Stimulated activated CD8-positive, alpha-beta memory T cell treated with anti-CD3 and anti-CD28 coated beads, Interleukin-15, amount 100 ng/mL, for 48 hours (primary cell): ENCODE results near the gene LYRM1.
A peak's percentile ranks its signal among the peaks of the same experiment; 100 is the strongest.
"Not testable (repeated sequence)": the region's sequence is repeated elsewhere in the genome, so short reads cannot be mapped to it uniquely, and the experiment has no call there.

Experiments used
- DNase-seq, 2 donors: peaks; one replicate each; pipeline ENCODE4 v3.0.0-alpha.2; 2020; ENCODE audit warnings: low read depth in 2 of 2

Gene LYRM1

DNA sequence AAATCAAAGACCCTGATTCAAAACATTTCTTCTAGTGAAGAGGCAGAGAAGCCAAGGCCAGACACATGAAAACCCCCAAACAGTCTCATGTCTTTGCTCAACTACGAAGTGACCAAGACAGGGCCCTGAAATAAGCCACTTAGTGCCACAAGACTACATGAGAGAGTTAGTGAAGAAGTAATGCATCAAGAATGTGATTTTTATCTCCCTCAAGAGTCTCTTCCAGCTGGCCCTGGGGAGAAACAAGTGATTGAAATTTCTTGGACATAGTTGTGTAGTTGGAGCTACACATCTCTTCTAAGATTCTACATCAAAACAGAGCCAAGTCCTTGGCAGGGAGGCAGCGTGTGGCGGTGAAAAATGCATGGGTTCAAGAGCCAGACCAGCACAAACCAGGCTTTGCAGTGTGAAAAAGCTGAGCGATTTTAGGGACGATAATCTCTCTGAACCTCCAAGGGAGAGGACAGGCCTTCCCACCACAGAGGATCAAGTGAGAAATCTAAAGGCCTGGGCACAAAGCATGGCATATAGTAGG is 30.6 kb downstream of the LYRM1 start:
- no peak for DNase-seq

DNA sequence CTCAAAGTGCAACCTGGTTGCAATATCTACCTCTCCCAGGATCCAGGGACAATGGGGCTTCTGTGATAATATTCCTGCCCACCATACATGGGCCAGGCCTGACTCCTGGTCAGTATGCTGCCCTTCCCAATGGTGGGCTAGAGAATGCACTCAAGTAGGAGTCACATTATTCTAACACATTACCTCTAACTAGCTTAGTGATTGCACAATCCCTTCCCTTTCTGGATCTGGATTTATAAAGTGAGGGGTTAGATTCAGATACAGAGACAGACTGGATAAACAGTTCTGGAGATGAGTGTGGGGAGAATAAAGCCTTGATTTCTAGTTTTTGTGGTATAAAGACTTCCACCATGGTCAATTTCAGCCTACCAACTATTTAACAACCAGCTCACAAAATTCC is 33.0 kb downstream of the LYRM1 start:
- DNase-seq, result no peak

DNA sequence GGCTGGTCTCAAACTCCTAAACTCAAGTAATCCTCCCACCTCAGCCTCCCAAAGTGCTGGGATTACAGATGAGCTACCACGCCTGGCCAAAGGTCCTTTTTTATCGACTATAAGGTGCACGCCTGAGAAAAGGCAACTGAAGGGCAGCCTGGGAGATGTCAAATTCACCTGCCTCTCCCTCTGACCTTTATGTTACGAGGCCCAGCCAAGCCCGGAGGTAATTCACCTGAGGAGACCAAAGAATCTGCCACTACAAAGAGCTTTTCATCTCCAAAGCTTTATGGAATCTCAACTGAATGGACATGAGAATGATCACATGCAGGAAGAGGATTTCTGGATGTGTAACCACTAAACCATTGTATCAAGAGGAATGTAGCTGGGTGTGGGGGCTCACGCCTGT is 37.2 kb downstream of the LYRM1 start:
- DNase-seq, result no peak

DNA sequence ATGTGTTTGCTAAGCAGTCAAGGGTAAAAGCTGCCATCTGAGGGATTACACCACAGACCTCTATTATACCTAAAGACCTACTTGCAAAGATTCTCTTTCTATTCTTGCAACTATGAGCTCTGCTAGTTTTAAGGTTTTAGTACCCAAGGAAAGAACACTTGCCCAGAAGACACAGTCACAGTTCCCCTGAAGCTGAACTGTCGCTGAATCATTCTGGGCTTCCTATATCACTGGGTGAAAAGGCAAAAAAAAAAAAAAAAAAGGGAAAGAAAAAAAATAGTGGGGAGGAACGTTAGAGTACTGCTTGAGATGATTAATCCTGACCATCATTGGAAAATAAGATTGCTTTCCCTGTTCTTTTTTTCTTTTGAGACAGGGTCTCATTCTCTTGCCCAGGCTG is 37.9 kb downstream of the LYRM1 start:
- no peak for DNase-seq

DNA sequence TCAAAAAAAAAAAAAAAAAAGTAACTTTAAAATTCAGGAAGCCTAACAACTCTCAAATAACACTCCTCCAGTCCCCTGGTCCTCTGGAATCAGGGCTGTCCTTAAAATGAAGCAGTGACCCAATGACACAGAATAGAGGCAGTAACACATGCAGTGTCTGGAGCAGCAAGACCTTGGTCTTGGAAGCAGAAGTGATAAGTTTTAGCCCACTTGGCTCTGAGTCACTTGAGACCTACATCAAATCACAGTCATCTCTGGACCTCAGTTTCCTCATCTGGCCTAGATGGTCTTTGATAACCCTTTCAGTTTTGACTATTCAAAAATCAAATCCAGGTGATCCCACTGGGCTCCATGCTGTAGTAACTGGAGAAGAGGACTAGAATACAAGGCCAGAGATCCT is 39.0 kb downstream of the LYRM1 start:
- no peak for DNase-seq

DNA sequence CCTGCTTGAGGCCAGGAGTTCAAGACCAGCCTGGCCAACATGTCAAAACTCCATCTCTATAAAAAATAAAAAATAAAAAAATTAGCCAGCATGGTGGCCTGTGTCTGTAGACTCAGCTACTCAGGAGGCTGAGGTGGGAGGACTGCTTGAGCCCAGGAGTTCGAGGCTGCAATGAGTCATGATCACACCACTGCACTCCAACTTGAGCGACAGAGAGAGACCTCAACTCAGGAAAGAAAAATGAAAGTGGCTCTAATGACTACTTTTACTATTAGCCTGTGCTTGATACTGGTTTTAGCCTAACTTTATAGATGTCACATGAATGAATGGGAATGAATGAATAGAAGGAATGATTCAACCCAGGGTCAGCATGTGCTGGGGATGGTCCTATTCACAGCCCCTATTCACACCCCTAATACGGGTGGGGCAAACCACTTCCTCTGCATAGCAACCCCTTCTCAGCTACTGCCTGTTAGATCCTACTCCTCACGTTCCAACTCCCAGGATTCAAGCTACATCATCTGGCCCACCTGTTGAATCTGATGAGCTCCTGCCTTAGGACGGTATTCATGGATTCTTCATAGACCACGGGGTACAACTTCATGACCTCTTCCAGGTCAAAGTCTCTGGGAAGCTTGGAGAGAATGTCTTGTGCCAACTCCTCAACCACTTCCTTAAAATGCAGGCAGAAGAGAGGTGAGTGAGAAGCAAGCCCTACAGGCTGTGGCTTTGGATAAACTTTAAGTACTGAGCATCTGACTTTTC is 40.5 kb downstream of the LYRM1 start:
- peak in 1 of 2 donors; percentile 17 for DNase-seq

DNA sequence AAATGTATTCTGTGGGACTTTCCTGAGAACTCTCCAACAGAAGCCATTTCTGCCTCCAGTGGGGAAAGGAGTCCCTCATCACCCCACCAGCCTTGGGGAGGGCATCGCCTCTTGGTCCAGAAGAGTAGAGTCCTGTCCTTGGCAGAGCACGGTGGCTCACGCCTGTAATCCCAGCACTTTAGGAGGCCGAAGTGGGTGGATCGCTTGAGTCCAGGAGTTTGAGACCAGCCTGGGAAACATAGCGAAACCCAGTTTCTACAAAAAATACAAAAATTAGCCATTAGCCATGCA is 41.0 kb downstream of the LYRM1 start:
- DNase-seq, result no peak

DNA sequence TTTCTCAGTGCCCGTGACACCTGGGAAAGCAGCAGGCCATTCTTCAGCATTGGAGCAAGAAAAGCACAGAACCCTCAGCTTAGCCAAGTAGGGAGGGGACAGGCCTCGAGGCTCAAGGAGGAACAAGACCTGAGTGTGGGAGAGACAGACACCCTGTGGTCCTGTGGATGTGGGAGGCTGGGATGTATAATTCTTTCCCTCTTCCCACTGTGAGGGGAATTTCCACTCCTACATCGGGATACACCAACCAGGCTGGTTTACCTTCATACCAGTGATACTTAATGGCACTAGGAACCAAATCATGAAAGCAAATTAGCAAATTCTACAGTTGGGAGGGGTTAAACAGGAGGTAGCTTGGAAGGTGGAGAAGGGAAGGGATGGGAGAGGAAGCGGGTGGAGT is 41.7 kb downstream of the LYRM1 start:
- no peak for DNase-seq

DNA sequence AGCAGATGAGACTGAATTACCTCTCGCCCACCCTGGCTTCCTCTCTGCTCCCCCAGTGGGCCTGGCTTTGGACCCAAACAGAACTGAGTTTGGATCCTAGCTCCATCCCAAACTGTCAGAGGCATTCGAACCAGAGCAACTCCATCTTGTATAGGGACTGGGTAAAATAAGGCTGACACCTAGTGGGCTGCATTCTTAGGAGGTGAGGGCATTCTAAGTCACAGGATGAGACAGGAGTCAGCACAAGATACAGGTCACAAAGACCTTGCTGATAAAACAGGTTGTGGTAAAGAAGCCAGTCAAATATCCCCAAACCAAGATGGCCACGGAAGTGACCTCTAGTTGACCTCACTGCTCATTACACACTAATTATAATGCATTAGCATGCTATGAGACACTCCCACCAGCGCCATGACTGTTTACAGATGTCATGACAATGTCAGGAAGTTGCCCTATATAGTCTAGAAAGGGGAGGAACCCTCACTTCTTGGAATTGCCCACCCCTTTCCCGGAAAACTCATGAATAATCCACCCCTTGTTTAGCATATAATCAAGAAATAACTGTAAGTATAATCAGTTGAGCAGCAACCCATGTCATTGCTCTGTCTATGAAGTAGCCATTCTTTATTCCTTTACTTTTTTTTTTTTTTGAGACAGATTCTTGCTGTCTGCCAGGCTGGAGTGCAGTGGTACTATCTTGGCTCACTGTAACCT is 44.4 kb downstream of the LYRM1 start:
- peak; percentile 40 to 55 for DNase-seq

DNA sequence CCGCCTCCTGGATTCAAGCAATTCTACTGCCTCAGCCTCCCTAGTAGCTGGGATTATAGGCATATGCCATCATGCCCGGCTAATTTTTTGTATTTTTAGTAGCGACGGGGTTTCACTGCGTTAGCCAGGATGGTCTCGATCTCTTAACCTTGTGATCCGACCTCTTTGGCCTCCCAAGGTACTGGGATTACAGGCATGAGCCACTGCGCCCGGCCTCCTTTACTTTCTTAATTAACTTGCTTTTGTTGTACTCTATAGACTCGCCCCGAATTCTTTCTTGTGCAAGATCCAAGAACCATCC is 45.0 kb downstream of the LYRM1 start:
- DNase-seq, result not testable (repeated sequence)

DNA sequence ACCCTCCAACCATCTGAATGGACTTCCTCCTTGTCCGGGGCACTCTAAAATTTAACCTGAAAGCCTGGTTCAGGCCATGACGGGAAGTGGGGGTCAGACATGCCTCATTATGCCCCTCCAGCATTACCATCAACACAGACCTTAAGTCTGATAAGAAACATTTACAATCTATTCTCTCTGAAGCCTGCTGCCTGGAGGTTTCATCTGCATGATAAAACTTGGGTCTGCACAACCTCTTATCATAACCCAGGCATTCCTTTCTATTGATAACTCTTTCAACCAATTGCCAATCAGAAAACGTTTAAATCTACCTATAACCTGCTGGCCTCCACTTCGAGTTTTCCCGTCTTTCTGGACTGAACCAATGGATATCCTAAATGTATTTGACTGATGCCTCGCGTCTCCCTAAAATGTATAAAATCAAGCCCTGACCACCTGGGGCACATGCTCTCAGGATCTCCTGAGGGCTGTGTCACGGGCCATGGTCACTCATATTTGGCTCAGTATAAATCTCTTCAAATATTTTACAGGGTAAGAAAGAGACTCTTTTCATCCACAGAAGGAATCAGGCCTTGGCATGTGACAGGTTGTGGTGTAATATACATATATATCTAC is 45.6 kb downstream of the LYRM1 start:
- no peak for DNase-seq

DNA sequence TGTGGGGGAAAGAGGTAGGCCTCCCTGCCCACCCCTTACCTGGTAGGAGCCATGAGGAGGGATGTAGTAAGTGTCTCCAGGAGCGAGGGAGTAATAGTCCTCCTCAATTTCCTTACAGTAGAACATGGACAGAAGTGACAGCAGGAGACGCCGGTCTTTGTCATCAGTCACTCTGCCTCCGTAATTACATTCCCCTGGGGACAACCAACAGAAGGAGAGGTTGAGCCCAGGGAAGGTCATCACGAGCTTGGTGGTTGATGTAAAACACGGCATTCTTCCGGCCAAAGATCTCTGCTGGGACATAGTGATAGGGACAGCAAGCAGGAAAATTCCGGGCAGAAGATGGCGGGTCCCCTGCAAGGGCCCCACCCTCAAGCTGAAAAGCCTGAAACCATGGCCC is 47.9 kb downstream of the LYRM1 start:
- DNase-seq, result no peak

DNA sequence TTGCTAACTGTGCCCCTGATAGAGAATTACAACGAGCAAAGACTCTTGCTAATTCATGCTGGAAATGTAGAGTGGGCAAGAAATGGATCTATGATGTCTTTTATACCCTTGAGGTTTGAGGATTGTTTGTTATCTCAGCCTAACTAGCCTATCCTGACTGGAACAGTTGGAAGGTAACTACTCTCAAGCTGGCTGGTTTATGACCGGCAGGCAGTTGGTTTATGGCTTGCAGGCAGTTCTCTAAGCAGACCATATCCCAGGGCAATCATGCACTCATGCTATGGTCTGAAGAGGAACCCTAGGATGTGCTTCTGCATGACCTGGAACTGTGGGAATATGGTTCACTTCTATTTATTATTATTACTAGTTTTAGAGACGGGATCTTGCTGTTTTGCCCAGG is 49.1 kb downstream of the LYRM1 start:
- no peak for DNase-seq

DNA sequence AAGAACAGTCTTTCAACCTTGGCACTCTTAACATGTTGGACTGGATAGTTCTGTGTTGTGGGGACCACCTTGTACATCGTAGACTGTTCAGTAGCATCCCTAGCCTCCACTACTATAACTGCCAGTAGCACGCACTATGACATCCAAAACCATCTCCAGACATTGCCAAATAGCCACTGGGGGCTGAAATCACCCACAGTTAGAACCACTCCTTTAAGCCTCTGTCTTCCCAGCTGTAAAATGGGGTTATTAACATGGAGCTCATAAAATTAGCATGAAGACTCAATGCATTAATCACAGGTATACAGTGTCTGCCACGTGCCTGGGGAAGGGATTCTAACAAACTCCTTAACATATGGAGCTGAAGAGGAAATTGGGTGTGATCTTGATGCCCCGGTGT is 49.7 kb downstream of the LYRM1 start:
- DNase-seq, result no peak

DNA sequence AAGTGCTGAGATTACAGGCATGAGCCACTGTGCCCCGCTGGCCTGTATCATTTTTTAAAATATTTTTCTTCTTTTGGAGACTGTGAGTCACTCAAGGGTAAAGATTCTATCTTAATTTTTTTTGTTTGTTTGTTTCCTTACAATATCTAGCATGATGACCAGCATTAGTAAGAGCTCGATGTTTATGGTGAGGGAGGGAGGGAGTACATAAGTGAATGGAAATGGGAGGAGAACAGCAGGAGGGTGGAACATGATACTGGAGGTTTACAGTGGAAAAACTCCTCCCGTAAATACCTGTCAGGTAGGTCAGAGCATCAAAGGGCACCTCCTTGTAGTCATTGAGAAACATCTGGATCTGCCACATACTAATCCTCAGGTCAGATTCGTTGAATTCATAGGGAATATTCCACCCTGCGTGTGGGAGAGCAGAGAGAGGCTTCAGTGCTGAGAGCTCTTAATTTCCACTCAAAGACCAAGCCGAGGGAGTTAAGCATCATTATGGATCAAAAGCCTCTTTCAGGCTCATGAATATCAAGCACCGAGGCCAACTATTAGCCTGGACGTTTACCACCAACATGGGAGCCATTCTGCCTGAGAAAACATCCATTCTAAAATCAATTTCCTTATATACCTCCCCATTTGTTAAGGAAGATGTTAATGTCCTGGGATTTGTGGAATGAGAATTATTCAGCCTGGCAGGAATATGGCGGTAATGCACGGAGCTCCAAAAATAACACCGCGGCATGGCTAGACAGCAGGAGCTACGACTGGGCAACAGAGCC is 51.8 kb downstream of the LYRM1 start:
- DNase-seq, result no peak

DNA sequence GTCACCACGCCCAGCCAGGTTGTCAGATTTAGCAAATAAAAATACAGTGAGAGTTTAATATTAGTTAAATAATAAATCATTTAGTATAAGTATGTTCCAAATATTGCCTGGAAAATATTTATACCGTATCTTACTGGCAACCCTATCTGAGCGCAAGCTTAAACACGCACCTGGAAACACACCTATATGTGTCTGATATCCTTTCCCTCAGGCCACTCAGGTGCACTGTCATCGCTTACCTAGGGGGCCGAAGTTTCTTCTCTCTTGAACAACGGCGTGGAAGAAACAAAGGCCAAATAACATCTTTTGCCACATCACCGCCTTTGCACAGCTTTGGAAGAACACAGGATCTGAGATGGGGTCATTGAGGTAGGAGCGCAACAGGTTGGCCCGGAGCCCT is 54.0 kb downstream of the LYRM1 start:
- no peak for DNase-seq

DNA sequence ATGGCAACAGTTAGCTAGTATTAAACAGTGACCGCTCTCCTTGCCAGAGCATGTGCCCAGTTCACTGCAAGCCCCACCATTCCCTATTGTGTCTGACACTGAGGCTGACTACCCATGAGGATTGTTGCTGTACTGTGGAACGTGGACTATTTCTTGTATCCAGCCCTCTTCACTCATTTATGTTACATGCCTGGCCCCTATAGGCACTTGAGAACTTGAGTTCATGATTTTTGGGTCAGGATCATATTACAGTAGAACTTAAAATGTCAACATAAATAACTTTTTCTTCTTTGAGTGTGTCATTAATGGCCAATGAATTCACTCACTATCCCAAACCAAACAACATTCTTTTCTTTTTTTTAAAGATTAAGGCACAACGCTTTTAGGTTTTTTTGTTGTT is 55.7 kb downstream of the LYRM1 start:
- DNase-seq, result no peak

DNA sequence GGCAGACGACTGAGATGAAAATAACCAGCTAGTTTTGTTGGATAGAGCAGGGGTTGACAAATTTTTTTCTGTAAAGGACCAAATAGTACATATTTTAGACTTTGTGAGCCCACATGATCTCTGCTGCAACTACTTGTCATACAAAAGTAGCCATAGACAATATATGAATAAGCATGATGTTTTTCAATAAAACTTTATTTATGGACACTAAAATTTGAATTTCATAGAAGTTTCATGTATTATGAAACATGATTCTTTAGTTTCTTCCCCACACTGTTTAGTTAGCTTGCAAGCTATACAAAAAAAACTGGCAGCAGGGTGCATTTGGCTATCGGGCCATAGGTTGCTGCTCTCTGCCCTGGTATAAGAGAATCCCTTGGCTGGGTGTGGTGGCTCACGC is 56.6 kb downstream of the LYRM1 start:
- DNase-seq, result no peak

DNA sequence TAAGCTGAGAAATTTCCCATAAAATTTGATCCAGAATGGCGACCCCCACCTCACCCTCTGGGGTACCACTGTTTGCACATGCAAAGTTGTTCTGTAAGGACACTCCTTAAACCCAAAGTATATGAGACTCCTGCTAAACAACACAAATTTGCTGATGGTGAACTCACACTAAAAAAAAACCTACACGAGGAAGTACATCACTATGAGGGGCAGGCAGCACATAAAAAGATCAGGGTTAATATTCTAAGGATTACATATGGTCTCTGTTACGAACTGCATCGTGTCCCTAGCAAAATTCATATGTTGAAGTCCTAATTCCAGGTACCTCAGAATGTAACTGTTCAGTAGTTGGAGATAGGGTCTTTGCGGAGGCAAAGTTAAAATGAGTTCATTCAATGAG is 60.3 kb downstream of the LYRM1 start:
- DNase-seq, result no peak

DNA sequence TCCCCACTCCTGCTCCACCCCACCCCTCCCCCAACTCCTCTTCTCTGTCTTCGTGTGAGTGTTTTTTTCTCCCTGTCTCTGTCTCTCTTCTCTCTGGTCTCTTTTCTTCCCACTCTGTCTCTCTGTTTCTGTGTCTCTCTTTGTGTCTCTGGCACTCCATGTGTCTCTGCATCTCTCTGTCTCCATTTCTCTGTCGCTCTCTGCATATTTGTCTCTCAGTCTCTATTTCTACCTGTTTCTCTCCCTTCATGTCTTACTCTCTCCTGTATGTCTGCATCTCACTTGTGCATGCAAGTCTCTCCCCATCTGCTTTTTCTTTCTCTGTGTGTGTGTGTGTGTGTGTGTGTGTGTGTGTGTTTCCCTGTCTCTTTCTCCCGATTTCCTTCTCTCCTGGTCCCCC is 68.2 kb downstream of the LYRM1 start:
- no peak for DNase-seq

DNA sequence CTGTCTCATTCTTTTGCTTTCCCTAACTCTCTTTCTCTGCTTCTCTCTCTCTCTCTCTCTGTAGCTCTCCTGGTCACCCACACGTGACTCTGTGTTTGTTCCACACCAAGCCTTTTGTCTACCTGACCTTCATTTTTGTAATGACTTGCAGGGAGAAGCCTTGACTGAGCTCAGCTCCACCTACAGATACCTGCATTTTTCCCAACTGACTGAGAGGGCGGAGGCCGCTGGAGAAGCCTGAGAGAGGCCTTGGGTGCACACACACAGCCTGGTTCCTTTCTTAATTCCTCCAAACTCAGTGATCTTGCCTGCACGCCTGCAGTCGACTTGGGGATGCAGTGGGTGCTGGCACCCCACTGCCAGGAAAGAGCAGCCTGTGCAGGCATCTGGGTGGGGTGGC is 68.8 kb downstream of the LYRM1 start:
- no peak for DNase-seq

DNA sequence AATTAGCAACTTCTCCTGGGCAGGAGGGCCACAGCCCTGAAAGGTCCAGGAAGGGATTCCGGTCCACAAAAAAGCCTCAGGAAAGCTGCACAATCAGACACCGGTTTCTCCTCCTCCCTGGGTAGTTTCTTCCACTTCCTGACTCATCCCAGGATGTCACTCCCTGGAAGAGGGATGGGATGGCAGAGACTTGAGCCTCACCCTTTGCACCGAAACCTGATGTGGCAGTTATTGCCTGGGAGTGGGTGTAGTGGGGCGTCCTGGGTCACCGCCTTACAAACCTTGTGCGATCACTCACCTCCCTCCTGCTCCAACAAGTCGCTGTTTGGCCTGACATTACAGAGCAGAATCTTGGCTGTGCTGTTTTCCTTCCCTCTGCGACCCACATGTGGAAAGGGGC is 70.8 kb downstream of the LYRM1 start:
- no peak for DNase-seq

DNA sequence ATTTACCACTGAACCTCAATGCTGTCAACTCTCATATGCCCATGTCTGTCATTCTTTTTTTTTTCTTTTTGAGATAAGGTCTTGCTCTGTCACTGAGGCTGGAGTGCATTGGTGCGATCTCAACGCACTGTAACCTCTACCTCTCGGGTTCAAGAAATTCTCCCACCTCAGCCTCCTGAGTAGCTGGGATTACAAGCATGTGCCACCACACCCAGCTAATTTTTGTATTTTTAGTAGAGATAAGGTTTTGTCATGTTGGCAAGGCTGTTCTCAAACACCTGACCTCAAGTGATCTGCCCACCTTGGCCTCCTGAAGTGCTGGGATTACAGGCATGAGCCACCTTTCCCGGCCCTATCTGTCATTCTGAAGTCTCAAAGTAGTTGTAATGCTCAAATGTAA is 72.6 kb downstream of the LYRM1 start:
- not testable (repeated sequence) for DNase-seq
